Ishikawa (cell line): Measurements from ENCODE around the gene HOXA11.

Experiments
- EGR1 ChIP-seq: IDR thresholded peaks from 2 replicates; pipeline ENCODE4 v1.6.1; 2012
- EP300 ChIP-seq: IDR thresholded peaks from 2 replicates; pipeline ENCODE4 v1.6.1; 2012; ENCODE audit warnings: borderline replicate concordance
- RAD21 ChIP-seq: IDR thresholded peaks from 2 replicates; pipeline ENCODE4 v1.6.1; 2012; ENCODE audit warnings: low read depth
- REST ChIP-seq: IDR thresholded peaks from 2 replicates; pipeline ENCODE4 v1.6.1; 2012; ENCODE audit warnings: low read depth, mild to moderate bottlenecking

- TF ChIP-seq REST (no peak), EGR1 (no peak), EP300 (no peak), RAD21 (no peak)
Observed at GRCh38 chr7:27146491-27147198, 38.4 kb downstream of the HOXA11 start.
